Vagina (tissue), 2 donors: ENCODE measurements around the gene EMB.

Experiments used
- POLR2A ChIP-seq, 2 donors: fragments of 450-650 bp; IDR thresholded peaks; one replicate each; pipeline ENCODE4 v1.6.1; 2017; ENCODE audit warnings: antibody characterized with exemption in 2 of 2, mild to moderate bottlenecking in 2 of 2, moderate library complexity in 2 of 2
- POLR2AphosphoS5 ChIP-seq, 2 donors: sonication (generic); formaldehyde crosslinking; IDR thresholded peaks; one replicate each; pipeline ENCODE4 v1.9.0; 2017; ENCODE audit warnings: antibody characterized with exemption in 2 of 2, mild to moderate bottlenecking in 2 of 2, low read depth in 1 of 2; ENCODE audit not compliant: insufficient read depth in 1 of 2
- TF ChIP-seq, protein P1 (sequence below), 3 experiments: fragments of 450-650 bp in 2 of 3; fragments of 200-600 bp in 1 of 3; sonication (generic) in 1 of 3; IDR thresholded peaks; one replicate each; pipeline ENCODE4 v1.5.1; 2017 to 2019; ENCODE audit warnings: antibody characterized with exemption in 3 of 3, mild to moderate bottlenecking in 2 of 3, moderate library complexity in 2 of 3

DNA sequence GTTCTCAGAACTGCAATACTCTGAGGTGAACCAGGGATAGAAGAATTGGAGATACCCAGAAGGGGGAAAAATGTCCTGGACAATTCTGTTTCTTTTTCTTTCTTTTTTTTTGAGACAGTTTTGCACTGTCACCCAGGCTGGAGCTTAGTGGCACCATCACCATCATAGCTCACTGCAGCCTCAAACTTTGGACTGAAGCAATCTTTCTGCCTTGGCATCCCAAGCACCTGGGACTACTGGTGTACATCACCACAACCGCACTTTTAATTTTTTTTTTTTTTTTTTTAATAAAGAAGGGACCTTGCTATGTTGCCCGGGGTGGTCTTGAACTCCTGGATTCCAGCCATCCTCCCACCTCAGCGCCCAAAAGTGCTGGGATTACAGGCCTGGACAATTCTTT is 1.9 kb downstream of the EMB start:
- TF ChIP-seq, protein P1, sequence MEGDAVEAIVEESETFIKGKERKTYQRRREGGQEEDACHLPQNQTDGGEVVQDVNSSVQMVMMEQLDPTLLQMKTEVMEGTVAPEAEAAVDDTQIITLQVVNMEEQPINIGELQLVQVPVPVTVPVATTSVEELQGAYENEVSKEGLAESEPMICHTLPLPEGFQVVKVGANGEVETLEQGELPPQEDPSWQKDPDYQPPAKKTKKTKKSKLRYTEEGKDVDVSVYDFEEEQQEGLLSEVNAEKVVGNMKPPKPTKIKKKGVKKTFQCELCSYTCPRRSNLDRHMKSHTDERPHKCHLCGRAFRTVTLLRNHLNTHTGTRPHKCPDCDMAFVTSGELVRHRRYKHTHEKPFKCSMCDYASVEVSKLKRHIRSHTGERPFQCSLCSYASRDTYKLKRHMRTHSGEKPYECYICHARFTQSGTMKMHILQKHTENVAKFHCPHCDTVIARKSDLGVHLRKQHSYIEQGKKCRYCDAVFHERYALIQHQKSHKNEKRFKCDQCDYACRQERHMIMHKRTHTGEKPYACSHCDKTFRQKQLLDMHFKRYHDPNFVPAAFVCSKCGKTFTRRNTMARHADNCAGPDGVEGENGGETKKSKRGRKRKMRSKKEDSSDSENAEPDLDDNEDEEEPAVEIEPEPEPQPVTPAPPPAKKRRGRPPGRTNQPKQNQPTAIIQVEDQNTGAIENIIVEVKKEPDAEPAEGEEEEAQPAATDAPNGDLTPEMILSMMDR (IDR thresholded peaks at IDR 0.05) = no peak
- TF ChIP-seq POLR2AphosphoS5 (IDR thresholded peaks at IDR 0.05; ENCODE audit: insufficient read depth in 1 of 2, low read depth in 1 of 2) (no peak), POLR2A (IDR thresholded peaks at IDR 0.05) (no peak)
